CD4-positive, alpha-beta T cell treated with Interferon gamma for 1 hour (primary cell): ENCODE measurements around the gene C6orf15.
A peak's percentile ranks its signal among the peaks of the same experiment; 100 is the strongest.
"Not testable (repeated sequence)": the region's sequence is repeated elsewhere in the genome, so short reads cannot be mapped to it uniquely, and the experiment has no call there.

Source experiments
- DNase-seq: peaks from one replicate; pipeline ENCODE4 v3.0.0-alpha.2; 2020

C6orf15 gene

GRCh38 chr6:31098449-31098938, 13.9 kb downstream of the C6orf15 start:
- no peak for DNase-seq

DNA sequence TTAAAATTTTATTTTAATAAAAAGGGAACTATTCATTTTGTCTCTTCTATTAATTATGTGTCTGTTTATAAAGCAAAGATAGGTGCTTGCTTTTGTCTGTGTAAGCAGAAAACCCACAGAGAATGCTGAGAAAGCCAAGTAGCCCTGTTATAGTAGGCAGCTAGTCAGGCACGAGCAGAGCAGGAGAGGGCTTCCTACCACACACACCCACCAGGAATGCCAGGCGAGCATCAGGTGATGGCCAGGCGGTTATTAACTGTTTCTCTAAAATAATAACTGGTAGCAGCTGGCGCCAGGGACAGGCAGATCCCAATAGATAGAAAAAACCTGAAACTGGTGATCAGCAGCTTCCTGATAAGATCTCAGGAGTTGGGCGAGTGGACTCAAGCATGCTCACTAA, 15.7 kb downstream of the C6orf15 start:
- DNase-seq = no peak

GRCh38 chr6:31096215-31096614, 16.2 kb downstream of the C6orf15 start:
- DNase-seq = no peak

- DNase-seq = peak; percentile 23
These were observed 17.9 kb downstream of the C6orf15 start for GRCh38 chr6:31094389-31094881.

DNA sequence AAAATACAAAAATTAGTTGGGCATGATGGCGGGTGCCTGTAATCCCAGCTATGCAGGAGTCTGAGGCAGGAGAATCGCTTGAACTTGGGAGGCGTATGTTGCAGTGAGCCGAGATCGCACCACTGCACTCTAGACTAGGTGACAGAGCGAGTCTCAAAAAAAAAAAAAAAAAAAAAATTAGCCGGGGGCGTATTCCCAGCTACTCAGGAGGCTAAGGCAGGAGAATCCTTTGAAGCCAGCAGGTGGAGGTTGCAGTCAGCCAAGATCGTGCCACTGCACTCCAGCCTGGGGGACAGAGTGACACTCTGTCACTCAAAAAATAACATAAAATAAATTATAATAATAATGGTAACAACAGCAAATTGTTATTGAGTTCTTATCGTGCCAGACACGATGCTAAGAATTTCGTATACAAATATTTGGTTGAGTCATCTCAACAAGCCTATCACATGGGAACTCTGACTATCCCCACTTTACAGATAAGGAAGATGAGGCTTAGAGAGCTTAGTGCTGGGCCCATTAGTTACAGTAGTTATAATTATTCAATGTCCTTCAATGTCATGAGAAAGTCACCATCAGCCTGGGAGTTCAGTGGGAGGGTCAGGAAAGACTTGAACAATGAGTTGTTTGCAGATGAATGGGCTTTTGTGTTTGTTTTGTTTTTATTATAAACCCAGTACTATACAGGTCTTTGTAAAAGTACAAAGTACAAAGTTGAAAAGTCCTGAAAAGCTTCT, 19.4 kb downstream of the C6orf15 start:
- DNase-seq = no peak

GRCh38 chr6:31092238-31092637, 20.1 kb downstream of the C6orf15 start:
- DNase-seq = no peak

DNA sequence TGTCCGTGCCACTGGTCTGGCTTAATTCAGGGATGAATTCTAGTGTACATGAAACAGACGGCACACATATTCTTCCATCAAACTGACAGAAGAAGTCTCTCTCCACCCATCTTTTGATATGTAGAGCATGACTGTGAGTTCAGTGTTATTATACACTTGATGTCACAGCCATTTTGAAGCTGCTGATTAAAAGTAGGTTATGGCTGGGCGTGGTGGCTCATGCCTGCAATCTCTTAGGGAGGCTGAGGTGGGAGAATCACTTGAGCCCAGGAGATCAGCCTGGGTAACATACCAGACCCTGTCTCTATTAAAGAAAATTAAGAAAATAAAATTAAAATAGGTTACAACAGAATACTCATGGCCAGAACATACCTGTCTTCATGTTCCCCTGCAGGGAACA, 20.7 kb downstream of the C6orf15 start:
- no peak for DNase-seq

GRCh38 chr6:31090973-31091364, 21.4 kb downstream of the C6orf15 start:
- DNase-seq = no peak

- DNase-seq = no peak
These were observed 22.0 kb downstream of the C6orf15 start for GRCh38 chr6:31090275-31090972.

GRCh38 chr6:31087494-31088089, 24.8 kb downstream of the C6orf15 start:
- peak; percentile 77 for DNase-seq

GRCh38 chr6:31086788-31087440, 25.5 kb downstream of the C6orf15 start:
- no peak for DNase-seq

DNA sequence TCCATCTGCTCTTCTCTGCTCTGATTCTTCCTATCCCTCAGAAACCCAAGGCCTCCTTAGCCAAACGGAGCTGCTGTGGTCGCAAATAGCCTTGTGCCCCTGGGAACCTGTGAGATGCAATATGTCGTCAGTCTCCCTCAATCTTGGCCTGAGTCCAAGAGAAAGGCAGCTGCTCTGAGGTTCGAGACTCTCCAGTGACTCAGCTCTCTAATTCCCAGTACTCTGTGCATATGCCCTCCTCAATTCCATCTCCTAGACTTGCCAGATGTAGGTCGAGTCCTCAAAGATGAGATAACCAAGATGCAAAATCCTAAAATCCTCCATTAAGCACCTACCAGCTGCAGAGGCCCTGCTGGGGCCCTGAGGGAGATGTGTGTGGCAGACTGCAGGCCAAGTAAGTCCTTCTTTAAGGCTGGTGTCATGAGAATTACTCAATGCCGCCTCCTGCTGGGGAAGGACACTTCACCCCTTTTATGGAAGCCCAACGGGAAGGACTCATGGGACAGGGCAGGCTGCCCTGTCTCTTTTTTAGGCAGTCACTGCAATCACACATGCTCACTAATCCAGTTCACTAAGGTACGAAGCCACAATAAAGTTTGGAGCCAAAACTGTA, 28.5 kb downstream of the C6orf15 start:
- peak; percentile 9 for DNase-seq

- DNase-seq = no peak
These were observed 30.5 kb downstream of the C6orf15 start for GRCh38 chr6:31081872-31082271.

- DNase-seq = peak; percentile 57
These were observed 32.6 kb downstream of the C6orf15 start for GRCh38 chr6:31079656-31080261.

GRCh38 chr6:31076611-31077010, 35.8 kb downstream of the C6orf15 start:
- DNase-seq = no peak

GRCh38 chr6:31075528-31075927, 36.8 kb downstream of the C6orf15 start:
- DNase-seq = no peak

DNA sequence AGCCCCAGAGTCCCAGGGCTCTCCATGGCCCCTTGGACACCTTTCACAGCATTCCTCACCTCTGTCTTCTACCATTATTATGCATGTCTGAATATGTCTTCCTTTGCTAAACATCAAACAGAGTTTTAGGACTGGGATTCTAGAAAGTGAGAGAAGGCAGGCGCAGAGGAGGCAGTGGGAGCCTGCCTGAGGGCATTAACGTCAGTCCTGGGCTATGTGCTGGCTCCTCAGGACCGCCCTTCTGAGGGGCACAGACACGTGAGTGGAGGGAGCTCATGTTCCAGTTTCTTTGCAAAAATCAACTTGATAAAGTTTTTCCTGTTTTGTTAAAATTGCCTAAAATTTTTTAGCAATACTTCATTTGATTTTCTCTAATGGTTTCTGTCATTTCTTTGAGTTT, 38.0 kb downstream of the C6orf15 start:
- no peak for DNase-seq

DNA sequence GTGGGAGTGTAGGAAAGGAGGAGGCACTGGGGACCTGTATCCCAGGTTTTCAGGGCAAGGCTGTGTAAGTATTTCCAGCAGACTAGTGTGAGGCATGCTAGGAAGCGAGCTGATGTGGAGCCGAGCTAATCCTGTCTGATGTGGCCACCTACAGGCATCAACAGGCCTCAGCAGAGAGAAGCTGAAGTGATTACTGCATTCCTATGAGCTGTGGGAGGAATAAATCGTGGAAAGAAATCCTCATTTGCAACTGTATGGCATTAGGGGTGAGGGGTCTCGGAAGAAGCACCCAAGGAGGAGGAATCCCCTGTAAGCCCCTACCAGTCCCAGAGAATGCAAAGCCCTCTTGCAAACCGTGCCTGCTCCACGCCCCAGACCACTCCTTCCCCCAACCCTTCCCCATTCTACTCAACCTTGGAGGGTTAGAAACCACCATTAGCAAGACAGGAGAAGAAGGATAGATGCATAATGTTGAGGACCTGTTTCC, 41.6 kb downstream of the C6orf15 start:
- DNase-seq = no peak

GRCh38 chr6:31068669-31069340, 43.6 kb downstream of the C6orf15 start:
- peak; percentile 60 for DNase-seq

DNA sequence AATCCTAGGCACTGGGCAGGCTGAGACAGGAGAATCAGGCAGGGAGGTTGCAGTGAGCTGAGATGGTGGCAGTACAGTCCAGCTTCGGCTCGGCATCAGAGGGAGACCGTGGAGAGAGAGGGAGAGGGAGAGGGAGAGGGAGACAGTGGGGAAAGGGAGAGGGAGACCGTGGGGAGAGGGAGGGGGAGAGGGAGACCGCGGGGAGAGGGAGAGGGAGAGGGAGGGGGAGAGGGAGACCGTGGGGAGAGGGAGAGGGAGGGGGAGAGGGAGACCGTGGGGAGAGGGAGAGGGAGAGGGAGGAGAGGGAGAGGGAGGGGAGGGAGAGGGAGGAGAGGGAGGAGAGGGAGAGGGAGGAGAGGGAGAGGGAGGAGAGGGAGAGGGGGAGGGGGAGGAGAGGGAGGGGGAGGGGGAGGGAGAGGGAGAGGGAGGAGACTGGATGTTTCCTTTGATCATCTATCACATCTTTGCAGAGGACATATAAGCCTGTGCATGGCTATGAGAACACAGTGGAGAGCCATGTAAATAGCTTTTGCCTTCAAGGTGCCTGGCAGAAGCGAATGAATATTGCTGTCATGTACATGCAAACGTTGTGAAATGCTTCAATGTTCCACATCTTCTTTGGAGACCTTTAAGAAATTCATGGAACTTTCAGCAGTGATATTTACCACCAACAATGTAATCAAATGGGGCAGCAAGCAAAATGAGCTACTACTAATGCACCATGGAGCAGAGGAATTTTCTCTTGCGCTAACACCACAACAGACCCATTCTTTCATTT, 44.3 kb downstream of the C6orf15 start:
- DNase-seq = not testable (repeated sequence)

- not testable (repeated sequence) for DNase-seq
These were observed 45.3 kb downstream of the C6orf15 start for GRCh38 chr6:31067028-31067427.
